Measurements from ENCODE around the gene CGREF1.

CGREF1 gene

GRCh38 chr2:27118525-27119329, at the start of gene CGREF1:
Gene CGREF1 (minus strand): TSS chr2:27119128. CDS start chr2:27104366, 14,762 bp downstream.
- no peak for DNase-seq

- no peak for DNase-seq
These were observed 46.2 kb upstream of the CGREF1 start for GRCh38 chr2:27164960-27165763.

GRCh38 chr2:27162151-27163121, 43.5 kb upstream of the CGREF1 start:
- no peak for DNase-seq

- no peak for DNase-seq
These were observed 41.3 kb upstream of the CGREF1 start for GRCh38 chr2:27160191-27160590.

- DNase-seq = no peak
These were observed 40.3 kb upstream of the CGREF1 start for GRCh38 chr2:27159271-27159670.

GRCh38 chr2:27158468-27158867, 39.5 kb upstream of the CGREF1 start:
- DNase-seq = no peak

GRCh38 chr2:27155069-27155520, 36.2 kb upstream of the CGREF1 start:
- DNase-seq = no peak

GRCh38 chr2:27154488-27154887, 35.6 kb upstream of the CGREF1 start:
- no peak for DNase-seq

GRCh38 chr2:27152796-27153464, 34.0 kb upstream of the CGREF1 start:
- peak; percentile 71 for DNase-seq

- peak; percentile 25 for DNase-seq
These were observed 33.3 kb upstream of the CGREF1 start for GRCh38 chr2:27152102-27152795.

- DNase-seq = no peak
These were observed 31.8 kb upstream of the CGREF1 start for GRCh38 chr2:27150639-27151230.

- no peak for DNase-seq
These were observed 30.9 kb upstream of the CGREF1 start for GRCh38 chr2:27149570-27150405.

GRCh38 chr2:27148801-27149439, 30.0 kb upstream of the CGREF1 start, which contains the start of gene TCF23:
Gene TCF23 (plus strand): TSS chr2:27149004. CDS start chr2:27149134, 130 bp downstream.
- no peak for DNase-seq

- DNase-seq = no peak
These were observed 29.0 kb upstream of the CGREF1 start for GRCh38 chr2:27147935-27148334.

GRCh38 chr2:27145682-27146081, 26.8 kb upstream of the CGREF1 start:
- DNase-seq = no peak

- DNase-seq = no peak
These were observed 24.4 kb upstream of the CGREF1 start for GRCh38 chr2:27143285-27143684.

- DNase-seq = no peak
These were observed 20.4 kb upstream of the CGREF1 start, which contains the start of gene PRR30 for GRCh38 chr2:27139310-27139709. Gene PRR30 (minus strand): TSS chr2:27139410. CDS start chr2:27138329, 1,081 bp downstream.

- no peak for DNase-seq
These were observed 19.2 kb upstream of the CGREF1 start for GRCh38 chr2:27138111-27138510.

- DNase-seq = no peak
These were observed 18.5 kb upstream of the CGREF1 start for GRCh38 chr2:27137322-27137935.
